DLD1 (cell line): Measurements from ENCODE around the gene ITPA.
"Not testable (repeated sequence)": the region's sequence is repeated elsewhere in the genome, so short reads cannot be mapped to it uniquely, and the experiment has no call there.

Experiments
- in situ Hi-C: cut with HindIII; loops from 2 replicates; pipeline ENCODE4 v1.10.0; 2017; ENCODE audit warnings: low sequenced_read_pairs

ITPA gene

DNA sequence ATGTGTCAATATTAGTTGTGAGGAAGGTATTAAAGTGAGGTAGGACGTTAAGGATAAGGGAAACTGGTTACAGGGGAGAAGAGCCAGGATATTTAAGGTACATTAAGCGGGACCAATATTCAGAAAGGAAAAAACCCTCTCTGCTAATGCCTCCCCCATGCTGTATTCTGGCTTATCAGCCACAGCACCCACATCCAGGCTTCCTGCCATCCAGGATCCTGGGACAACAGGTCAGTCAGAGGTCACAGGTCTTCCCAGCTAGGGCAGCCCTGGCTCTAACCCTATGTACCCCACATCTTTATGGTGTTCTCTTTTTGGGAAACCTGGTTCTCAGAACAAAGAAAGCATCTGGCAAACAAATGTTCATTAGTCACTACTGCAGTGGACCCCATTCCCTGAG lies 10.1 kb upstream of the ITPA start:
- in situ Hi-C loops: no loop called here

DNA sequence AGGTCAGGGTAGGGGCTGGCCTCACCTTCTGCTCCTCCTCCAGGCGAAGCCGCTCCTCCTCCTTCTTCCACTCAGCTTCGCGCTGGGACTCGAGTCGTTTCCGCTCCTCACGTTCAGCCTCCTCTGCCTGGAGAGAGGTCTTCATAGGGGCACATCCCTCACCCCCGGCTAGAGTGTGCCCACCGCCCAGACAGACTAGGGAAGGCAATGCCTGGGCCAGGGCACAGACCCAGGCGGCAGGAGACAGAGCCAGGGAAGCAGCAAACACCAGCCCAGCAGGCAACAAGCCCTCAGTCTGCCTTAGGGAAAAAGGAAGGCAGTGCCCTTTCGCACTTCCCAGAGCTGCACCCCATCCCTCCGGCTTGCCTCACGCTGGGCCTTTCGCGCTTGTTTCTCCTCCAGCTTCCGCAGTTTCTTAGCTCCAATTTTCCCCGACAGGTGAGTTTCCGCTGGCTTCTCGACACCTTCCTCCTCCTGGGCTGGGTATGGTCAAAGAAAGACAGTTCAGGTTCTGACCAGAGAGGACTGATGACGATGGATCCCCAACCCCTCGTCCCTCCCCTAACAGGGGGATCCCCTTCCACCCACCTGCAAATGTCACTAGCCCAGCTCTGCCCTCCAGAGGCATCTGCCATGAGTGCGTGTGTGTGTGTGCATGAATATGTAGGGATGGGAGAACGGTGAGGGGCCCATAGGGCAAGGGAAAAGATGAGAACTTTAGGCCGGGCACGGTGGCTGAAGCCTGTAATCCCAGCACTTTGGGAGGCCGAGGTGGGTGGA lies 9.1 kb upstream of the ITPA start:
- in situ Hi-C loops: no loop called here

DNA sequence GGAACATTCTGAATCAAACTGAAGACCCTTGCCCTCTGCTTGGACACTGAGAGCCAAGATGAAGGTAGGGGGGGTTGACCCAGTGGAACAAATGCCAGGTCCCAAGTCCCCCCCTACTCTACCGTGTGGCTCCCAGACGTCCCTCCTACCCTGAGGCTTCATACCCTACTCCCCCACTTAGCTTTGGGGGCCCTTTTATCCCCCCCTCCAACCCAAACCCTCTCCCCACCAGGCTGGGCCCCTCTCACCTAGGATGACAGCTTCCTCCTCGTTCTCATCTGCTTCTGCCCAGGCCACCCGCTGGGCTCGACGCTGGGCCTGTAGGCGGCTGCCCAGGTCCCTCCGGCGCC lies 6.4 kb upstream of the ITPA start:
- in situ Hi-C loops: no loop called here

DNA sequence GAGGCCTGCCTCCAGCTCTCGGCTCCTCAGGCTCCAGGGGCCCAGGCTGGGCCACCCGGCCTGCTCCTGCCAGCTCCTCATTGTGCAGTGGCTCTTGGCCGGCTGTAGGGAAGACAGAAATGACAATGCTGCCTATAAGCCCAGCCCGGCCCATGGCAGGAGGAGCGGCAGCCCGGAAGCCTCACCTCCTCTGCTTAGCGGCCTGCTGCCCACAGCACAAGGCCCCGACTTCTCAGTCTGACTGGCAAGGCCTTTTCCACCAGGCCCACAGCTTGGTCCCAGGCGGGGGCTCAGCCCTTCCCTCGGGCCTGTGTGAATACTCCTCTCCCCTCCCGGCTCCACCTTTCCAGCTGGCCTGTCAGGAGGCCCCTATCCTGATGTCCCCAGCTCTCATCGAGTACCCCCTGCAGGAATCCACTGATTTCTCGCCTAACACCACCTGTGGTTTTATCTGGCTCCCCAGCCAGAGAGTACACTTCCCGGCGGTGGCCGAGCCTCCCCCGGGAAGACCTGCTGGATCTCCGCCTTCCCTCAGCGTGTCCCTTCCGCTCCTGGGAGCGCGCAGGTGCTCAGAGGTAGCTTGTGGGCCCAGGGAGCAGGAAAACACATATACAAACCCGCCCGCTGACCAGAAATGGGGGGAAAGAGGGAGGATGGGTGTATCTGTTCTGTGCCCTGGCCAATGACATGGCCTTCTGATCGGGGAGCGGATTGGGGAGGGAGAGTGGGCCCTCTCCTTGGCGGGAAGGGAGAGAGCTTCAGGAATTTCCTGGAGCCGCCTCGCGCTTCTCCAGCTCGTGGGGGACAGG lies 5.8 kb upstream of the ITPA start:
- in situ Hi-C loops: no loop called here

DNA sequence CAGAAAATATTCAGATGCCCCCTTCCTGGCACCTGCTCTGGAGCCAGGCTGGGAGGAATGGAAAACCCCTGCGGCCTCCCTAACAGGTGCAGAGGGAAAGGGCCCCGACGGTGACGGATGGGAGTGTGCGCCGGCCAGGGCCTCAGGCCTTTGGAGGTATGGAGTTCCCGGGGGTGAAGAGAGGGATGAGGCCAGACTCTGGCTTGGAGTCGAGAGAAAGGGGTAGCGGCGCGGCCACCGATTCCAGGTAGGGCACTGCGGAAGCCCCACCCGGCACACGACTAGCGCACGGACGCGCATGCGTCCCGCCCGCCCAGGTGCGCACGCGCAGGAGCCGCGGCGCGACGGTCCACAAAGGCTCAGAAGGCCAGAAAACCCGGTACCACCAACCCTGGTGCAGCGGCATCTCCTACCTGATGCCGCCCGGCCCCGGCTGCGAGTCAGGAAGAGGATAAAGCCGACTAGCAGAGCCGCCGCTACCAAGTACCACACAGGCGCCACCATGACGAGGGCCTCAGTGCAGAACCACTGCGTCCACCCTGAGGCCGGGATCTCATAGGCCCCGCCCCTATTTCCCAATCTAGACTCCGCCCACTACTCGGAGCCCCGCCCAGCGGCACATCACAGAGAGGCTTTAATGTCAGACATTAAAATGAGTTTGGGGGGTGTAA lies 5.0 kb upstream of the ITPA start, which contains the start of gene DDRGK1:
Gene DDRGK1 (minus strand): TSS at position 559 of the 671 bp plus-strand sequence. CDS start 55 bp downstream, at position 504.
- in situ Hi-C loops: no loop called here

DNA sequence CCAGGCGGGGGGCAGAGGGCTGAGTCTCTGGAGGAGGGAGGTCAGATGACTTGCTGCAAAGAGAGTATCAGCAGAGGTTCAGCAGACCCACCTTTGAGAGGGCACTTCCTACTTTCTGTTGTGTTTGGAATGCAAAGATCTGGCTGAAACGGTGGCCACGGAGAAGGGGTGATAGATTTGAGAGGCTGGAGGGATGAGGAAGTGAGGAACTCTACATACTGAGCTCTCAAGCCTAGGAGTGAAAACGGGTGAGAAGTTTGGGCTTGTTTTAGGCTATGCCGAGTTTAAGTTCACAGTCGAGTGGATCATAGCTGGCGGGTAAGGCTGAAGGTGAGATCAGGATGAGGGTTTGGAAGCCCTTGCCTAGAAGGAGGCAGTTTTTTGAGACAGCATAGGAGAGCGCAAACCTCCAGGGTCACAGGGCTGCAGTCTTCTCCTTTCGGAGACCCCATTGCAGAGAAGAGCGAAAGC lies 477 bp upstream of the ITPA start:
- in situ Hi-C loops: no loop called here

DNA sequence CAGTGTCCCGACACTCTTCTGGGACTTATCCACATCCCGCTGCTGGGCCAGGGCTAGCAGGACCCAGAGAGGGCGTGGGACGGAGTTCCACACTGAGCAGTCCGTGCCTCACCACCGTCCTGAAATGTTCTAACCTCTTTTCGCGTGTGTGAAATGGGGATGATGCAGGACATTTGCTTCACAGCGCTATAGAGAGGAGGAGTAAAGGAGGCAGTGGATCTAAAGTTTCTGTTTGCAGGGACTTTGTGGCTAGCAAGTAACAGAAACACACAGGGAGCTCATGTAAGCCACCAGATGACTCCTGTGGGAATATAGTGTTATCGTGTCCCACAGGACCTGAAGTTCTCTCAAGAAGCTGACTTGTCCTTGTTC lies 634 bp downstream of the ITPA start:
- in situ Hi-C loops: no loop called here

DNA sequence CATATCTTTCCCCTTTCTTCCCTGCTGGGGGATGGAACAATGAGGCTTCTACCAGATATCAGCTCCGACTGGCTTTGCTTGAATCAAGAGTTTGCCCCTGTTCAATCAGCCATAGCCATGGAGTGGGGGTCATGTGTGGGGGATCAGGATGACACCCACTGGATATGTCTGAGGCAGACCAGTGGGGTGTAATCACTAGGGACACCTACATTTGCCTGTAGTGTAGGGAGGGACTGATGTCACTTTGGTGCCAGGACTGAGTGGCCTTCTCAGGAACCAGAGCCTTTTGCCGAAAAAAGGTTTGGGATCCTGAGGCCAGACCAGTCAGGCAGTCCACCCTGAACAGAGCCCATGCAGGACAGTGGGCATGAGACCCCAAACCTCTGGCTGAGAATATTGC lies 1.0 kb downstream of the ITPA start:
- in situ Hi-C loops: no loop called here

DNA sequence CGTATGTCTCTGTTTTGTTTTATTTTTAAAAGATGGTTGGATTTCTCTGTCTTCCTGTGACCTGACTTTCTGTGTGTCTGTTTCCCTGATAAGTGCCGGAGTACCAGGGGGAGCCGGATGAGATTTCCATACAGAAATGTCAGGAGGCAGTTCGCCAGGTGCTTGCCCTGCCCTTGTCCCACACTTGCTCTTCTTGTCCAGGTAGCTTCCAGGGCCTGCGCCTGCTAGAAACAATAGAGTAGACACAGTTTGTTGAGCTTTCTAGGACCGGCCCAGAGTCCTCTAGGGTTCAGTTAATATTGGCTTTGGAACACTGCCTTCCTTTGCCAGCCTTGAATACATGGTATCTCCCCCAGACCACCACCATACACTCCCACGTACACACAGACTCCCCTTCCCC lies 3.9 kb downstream of the ITPA start:
- in situ Hi-C loops: no loop called here

DNA sequence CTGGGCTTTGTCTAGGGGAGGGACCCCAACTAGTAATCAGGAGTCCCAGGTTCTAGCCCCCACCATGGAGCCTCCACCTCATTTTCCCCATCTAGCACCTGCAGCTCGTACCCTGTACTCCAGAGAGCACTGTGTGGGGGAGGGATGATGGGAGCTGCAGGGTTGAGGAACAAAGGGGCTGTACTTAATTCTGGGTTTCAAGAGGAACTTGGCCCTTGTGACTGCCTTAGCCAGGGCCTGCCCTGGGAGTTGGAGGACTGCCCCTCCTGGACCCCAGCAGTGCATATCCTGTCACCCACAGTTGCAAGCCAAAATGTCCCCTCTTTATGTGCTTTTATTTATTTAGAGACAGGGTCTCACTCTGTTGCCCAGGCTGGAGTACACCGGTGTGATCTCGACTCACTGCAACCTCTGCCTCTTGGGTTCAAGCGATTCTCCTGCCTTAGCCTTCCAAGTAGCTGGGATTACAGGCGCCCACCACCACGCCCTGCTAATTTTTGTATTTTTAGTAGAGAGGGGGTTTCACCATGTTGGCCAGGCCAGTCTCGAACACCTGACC lies 6.1 kb downstream of the ITPA start:
- in situ Hi-C loops: not testable (repeated sequence)

DNA sequence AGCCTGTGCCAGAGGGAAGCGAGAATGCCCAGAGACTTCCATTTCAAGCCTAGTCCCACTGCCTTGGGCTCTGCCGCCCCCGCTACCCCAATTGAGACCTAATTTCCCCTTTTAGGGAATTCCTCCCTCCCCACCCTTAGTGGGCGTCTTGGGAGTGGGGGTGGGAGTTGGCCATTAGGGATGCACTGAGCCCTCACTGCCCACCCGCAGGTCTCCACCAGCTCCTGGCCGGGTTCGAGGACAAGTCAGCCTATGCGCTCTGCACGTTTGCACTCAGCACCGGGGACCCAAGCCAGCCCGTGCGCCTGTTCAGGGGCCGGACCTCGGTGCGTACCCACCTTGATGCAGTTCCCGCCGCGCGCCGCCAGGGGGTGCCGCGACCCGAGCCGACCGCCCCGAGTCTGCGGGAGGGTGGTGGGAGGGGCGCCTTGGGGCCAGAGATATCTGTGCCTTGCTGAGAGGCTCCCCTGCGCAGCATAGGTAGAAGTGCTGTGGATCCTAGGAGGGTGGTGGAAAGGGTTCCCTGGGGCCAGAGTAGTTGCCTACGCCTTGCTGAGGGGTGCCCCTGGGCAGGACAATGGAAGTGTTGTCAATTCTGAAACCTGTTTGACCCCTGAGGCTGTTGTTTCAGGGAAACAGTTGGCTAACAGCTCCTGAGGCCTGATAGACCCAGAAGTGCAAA lies 9.2 kb downstream of the ITPA start:
- in situ Hi-C loops: no loop called here

DNA sequence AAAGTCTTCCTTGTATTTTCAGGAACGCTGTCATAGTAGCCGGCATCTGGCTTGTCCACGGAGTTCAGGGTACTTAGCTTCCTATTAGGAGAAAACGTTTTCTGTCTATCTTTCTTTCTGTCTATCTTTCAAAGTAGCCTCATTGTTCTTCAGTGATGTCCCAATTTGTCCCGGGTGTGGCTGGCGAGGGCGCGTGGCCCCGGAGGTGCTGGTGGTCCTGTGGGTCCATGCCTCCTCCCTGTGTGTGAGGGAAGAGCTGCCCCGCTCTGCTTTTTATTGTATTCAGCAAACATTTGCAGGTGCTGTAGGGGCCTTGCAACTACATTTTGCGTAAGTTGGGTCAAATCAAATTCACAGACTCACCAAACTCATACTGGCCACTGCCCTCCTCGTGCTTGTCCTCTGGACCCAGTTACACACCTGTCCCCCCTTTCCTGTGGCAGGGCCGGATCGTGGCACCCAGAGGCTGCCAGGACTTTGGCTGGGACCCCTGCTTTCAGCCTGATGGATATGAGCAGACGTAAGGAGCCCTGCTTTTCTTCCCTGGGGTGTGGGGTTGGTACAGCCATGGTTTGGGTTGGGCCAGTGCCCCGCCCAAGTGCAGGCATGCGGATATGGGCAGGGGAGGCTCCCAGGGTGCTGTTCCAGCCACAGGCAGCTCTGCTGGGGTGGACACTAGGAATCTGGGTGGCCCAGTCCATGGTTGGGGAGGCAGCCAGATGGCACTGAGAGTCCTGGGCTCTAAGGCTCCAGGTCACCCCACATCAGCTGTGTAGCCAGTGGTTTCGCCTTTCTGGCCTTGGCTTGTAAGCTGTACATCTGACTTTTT lies 12.3 kb downstream of the ITPA start:
- in situ Hi-C loops: no loop called here

DNA sequence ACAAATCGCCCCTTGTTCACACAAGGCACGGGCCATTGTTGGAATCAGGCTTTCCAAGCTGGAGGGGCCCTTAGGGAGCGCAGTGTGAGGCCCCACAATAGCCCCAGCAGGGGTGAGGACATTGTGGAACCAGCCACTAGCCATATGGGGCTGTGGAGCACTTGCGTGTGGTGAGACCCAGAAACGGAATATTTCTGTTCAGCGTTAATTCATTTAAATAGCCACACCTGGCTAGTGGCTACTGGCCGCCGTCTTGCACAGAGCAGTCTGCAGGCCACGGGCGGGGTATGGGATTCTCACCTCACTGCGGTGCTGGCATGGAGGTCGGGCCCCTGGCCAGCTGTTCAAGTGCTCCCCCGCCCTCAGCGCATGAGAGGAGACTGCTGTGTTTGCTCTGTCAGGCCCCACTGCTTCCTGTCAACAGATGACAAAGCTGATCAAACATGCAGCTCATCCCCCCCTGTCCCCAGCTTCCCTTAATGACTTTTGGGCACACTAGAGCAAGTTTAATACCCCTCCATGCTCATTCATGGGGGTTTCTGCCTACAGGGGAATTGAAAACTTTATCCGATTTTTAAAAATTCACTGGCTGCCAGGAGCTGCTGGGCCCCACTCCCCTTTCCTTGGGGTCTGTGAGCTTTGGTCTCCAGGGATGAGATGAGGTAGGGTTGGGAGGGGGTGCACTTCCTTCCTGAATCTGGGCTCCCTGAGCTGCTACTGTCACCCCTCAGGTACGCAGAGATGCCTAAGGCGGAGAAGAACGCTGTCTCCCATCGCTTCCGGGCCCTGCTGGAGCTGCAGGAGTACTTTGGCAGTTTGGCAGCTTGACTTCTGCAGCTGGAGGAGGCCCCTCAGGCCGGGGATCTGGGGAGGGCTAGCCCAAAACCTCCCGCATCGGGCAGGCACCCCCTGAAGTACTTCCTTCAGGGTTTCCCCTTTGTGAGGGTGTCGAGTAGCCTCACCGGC lies 13.6 kb downstream of the ITPA start:
- in situ Hi-C loops: no loop called here

DNA sequence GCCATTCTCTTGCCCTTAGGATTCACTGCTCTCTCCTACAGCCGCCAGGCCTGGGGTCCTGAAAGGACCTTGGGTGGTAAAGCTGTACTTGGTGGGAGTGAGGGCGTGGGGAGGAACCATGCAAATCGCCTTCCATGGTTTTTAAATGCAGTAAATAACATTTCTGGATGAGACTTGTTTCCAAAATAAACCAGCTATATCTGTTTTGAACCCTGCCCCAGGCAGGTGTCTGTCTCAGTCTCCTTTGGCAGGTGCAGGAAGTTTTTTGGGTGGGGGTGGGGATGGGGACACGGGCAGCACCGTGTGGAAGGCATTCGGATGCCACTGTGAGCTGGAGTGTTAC lies 14.3 kb downstream of the ITPA start:
- in situ Hi-C loops: no loop called here

DNA sequence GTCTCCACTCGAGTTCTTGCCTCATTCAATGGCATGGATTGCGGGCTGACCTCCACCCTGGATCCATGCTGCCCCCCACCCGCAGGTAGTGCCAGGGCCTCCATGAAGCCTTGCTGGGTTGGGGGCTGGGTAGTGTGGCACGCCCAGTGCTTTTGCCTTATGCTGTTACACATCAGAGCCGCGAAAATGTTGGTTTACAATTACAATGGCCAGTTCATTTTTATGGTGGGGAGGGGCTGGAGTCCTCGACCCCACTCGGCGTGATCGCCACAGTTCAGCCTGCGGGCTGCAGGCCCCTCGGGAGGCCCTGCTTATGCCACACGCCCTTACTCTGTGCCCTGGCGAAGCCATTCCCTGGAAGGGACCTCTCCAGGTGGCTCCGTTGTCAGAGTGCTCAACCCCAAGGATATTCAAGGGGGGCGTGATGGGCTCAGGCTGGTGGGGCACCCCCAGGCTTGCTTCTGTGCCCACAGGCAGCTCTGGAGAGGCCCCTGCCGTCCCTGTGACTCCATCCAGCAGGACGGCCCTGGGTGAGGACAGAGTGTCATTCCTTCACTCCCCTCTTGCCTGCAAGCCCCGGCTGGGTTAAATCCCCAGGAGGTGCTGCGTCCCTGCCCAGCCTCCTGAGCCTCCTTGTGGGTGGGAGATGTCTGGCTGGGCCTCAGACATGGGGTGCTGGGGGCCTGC lies 14.8 kb downstream of the ITPA start:
- in situ Hi-C loops: no loop called here

DNA sequence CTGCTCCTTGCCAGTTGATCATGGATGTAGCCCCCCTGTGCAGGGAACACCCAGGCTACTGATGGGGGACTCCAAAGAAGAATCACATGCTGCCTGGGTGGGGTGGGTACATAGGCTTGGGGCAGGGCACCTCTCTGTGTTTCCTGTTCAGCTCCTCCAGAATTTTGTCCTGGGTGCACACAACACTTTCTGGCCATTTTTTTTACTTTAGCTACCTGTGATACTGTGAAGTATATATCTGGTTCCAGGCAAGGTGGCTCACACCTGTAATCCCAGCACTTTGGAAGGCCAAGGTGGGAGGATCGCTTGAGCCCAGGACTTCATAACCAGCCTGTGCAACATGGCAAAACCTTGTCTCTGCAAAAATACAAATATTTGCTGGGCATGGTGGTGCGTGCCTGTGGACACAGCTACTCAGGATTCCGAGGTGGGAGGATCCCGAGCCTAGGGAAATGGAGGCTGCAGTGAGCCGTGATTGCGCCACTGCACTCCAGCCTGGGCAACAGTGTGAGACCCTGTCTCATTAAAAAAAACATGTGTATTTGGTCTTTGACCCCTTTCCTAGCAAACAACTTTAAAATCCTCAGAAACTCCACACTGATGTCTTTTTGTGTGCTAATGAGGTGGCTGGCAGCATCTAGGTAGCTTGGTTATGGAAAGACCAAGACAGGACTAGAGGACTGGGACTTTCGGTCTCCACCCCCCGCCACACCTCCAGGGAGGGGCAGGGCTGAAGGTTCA lies 15.6 kb downstream of the ITPA start:
- in situ Hi-C loops: no loop called here

DNA sequence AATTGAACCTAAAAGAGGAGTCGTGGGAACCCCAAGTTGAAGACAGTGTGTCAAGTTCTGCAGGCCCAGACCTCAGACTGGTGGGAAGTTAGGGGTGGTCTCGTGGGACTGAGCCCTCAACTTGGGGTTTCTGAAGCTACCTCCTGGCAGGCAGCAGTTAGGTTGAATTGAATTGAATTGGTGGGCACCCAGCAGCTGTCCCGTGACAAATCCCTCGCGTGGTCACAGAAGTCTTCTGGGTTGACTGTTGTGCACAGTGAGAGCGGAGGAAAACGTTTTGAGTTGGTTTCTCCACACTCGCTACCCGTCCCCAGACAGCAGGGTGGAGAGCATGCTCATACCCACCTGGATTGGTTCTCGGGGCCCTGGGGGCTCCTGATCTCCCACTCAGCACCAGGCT lies 16.8 kb downstream of the ITPA start:
- in situ Hi-C loops: no loop called here

DNA sequence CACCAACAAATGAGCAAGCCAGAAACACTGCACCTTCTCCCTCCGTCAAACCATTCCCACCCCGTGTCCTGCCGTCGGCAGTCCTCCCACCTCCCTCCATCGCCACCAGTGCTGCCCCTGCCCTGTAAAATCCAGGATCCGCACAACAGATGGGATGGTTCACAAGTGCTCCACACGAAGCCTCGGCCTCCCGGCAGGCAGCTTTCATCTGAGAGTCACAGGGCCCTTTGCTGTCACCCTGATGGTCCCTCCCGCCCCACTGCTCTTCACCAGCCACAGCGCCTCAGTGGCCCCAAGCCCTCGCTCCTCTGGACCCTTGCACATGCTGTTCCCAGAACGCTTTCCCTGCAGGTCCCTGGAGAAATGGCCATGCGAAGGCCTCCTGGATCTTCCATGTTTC lies 17.6 kb downstream of the ITPA start:
- in situ Hi-C loops: no loop called here
